Body of pancreas (tissue), 4 donors: ENCODE data around the gene SIGLEC11.

Experiments used
- CTCF ChIP-seq, 7 experiments: fragments of 450-650 bp in 4 of 7; fragments of 200-600 bp in 3 of 7; sonication (generic) in 3 of 7; IDR thresholded peaks; one replicate each; pipeline ENCODE4 v1.5.1; 2016 to 2019; ENCODE audit warnings: antibody characterized with exemption in 7 of 7
- POLR2A ChIP-seq, 3 donors: fragments of 450-650 bp; IDR thresholded peaks; one replicate each; pipeline ENCODE4 v1.6.1; 2016; ENCODE audit warnings: antibody characterized with exemption in 3 of 3, mild to moderate bottlenecking in 2 of 3

- TF ChIP-seq CTCF (IDR thresholded peaks at IDR 0.05) (no peak), POLR2A (IDR thresholded peaks at IDR 0.05) (no peak)
Measured at GRCh38 chr19:49946415-49946814, 14.6 kb downstream of the SIGLEC11 start.
